ENCODE results near the gene ZBTB25.

- TF ChIP-seq, protein P1, sequence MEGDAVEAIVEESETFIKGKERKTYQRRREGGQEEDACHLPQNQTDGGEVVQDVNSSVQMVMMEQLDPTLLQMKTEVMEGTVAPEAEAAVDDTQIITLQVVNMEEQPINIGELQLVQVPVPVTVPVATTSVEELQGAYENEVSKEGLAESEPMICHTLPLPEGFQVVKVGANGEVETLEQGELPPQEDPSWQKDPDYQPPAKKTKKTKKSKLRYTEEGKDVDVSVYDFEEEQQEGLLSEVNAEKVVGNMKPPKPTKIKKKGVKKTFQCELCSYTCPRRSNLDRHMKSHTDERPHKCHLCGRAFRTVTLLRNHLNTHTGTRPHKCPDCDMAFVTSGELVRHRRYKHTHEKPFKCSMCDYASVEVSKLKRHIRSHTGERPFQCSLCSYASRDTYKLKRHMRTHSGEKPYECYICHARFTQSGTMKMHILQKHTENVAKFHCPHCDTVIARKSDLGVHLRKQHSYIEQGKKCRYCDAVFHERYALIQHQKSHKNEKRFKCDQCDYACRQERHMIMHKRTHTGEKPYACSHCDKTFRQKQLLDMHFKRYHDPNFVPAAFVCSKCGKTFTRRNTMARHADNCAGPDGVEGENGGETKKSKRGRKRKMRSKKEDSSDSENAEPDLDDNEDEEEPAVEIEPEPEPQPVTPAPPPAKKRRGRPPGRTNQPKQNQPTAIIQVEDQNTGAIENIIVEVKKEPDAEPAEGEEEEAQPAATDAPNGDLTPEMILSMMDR (IDR thresholded peaks at IDR 0.05) = no peak
- TF ChIP-seq POLR2A (IDR thresholded peaks at IDR 0.05) (no peak), EP300 (IDR thresholded peaks at IDR 0.05; ENCODE audit: low read depth) (no peak), POLR2AphosphoS5 (IDR thresholded peaks at IDR 0.05) (no peak)
Observed at GRCh38 chr14:64410084-64410774, 93.4 kb downstream of the ZBTB25 start.

All from transverse colon (tissue), 4 donors.